OCI-M1 (cell line): ENCODE results near the gene HDHD5.

Experiments used
- DNase-seq: peaks from one replicate; lab custom pipeline; 2025; lab: John Stamatoyannopoulos, UW

Gene HDHD5

DNA sequence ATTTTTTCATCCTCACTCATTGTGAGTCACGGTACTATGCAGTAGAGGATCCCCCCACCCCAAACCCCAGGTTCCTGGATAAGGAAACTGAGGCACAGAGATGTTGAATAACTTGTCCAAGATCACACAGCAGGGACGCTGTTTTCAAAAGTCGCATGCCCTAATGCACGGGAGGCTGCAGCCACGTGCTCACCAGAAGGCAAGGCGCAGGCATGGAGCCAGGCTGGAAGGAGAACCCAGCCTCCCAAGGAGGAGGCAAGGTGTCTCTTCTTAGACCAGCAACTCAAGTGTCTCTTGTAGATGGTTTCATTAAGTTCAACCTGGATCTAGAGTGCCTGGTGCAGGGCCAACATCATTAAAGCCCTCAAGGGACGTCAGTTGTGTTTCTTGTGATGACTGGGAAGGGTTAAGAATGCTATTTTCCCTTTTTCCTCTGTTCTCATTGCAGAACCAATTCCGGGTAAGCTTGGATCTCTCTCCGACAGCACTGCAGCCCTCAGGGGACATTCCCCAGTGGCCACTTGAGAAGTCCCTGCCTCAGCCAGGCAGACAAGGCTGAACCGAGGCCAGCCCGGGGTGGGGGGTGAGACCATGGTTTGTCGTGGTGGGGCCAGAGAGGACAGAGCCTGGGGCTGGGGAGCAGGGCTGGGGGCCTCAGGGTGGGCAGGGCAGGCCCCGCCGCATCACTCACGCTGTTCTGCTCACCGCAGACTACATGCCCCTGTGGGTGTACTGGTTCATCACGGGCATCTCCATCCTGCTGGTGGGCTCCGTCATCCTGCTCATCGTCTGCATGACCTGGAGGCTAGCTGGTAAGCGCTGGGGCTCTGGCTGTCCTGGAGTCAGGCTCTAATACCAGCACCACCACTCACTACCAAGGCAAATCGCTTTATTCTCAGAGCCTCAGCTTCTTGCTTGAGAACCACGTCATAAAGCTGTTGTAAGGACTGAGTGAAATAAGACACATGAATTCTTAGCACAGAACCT lies 53.6 kb downstream of the HDHD5 start:
- no peak for DNase-seq

DNA sequence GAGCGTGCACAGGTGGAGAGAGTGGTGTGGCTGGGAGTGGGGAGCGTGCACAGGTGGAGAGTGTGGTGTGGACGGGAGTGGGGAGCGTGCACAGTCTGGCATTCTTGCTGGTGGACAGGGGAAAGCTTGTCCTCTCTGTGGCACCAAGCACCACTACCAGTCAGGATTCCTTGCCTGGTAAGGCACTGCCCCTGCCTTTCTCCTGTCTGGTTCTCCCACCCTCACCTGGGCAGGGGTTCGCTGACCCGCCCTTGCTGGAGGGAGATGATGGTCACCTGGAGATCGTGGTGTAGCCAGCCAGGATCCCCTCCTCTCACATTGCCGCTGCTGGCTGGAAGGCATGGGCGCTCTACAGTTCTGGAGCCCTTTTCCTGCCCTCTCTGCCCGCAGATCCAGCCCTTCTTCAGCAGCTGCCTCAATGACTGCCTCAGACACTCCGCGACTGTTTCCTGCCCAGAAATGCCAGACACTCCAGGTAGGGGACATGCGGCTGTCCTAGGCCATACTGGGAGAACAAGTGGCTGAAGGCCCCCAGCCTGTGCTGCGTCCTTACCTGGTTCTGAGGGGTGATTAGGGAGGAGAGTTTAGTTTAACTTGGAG lies 54.6 kb downstream of the HDHD5 start:
- DNase-seq = no peak

DNA sequence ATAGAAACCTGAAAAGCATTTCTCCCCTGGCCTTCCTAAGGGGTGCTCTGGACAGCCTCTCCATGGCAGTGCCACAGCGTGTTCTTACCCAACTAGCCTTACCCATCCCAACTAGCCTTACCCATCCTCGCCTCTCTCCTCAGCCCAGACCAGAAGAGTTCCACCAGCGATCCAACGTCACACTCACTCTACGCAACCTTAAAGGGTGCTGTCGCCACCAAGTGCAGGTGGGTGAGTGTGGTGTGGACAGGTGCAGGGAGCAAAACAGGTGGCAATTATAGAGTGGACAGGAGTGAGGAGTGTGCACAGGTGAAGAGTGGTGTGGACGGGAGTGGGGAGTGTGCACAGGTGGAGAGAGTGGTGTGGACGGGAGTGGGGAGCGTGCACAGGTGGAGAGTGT lies 55.7 kb downstream of the HDHD5 start:
- DNase-seq = no peak

DNA sequence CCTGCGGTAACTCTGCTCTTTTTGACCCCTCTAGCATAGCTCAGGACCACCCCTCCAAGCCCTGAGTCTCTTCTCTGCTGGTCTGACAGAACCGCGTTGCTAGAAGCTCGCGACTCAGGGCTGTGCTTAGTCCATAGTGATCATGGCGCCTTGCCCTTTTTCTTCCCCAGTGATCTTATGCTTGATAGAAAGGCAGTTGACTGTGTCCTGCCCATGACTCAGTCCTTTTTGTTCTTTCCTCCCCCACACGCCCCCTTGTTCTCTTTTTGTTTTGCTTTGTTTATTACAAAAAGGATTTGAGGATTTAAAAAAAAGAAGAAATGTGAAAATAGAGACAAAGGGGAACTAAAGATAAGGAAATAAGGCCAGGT lies 56.8 kb downstream of the HDHD5 start:
- DNase-seq = peak; percentile 60

DNA sequence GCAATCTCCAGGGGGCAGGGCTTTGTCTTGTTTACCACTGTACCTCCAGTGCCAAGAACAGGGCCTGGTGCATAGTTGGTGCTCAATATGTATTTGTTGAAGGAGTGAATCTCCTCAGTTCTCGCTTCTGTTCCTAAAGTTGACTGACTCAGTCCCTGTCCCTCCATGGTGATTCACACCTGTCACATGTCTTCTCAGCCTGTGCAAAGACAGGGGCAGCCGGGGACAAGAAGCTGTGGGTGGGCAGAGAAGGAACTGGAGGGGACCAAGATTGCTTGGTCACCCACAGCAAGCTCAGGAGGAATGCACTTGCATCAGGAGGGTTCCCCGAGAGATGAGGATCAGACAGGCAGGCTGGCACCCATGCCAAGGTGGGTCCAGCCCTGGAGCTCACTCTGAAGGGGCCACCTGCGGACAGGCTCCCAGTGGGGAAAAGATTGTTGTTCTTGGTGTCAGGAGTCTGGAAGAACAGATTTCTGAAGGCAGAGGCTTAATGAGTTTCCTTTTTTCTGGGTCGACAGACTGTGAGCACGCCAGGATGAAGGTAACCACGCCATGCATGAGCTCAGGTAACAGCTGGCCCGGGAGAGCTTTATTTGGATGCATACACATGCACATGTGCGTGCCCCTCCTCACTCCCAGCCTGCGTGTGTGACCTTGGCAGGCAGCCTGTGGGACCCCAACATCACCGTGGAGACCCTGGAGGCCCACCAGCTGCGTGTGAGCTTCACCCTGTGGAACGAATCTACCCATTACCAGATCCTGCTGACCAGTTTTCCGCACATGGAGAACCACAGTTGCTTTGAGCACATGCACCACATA lies 57.4 kb downstream of the HDHD5 start:
- DNase-seq = no peak

DNA sequence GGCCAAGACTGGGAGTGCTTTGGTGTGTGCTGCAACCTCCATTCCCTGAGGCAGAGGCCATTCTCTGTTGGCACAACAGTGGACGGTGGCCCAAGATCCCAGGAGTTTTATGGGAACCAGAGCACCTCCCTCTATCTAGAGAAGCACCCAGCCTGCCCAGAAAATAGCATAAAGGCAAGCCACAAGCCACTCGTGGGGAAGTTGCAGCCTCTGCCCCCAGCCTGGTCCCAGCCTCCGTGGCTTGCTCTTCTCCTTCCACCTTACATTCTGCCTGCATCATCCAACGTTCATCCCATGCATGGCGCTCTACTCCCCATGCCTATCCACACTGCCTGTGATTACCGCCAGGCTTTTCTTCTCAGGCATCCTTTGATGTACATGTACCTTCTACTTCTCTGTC lies 58.5 kb downstream of the HDHD5 start:
- no peak for DNase-seq

DNA sequence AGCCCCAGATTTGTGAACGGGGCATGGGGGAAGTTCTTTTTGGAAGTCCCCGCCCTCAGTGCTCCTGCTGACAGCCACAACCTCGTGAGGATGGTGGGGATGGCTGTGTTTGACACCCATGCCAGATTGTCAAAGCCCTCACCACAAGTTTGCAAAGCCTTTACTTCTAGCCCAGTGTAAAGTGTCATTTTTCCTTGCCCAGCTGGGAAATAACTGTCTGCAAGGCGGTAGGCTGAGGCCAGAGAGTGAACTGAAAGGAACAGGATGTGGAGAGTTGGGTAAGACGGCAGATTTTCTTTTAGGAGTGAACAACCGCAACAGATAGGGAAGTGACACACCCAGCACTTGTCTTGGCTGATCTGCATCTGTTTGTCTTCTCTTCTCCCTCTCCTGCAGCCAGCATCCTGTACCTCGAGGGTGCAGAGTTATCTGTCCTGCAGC lies 60.7 kb downstream of the HDHD5 start:
- peak; percentile 80 for DNase-seq

DNA sequence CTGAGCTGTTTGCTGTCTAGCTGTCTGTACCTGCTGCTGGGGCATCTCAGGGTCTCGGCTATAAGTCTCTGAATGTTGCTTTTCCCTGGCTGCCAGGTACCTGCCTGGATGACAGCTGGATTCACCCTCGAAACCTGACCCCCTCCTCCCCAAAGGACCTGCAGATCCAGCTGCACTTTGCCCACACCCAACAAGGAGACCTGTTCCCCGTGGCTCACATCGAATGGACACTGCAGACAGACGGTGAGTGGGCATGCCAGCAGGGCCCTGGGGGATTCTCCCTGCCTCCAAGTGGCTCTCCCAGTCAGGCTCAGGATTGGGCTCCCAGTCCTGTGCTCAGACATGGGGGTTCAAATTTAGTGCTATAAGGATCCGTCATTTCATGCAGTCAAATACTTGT lies 61.4 kb downstream of the HDHD5 start:
- no peak for DNase-seq

DNA sequence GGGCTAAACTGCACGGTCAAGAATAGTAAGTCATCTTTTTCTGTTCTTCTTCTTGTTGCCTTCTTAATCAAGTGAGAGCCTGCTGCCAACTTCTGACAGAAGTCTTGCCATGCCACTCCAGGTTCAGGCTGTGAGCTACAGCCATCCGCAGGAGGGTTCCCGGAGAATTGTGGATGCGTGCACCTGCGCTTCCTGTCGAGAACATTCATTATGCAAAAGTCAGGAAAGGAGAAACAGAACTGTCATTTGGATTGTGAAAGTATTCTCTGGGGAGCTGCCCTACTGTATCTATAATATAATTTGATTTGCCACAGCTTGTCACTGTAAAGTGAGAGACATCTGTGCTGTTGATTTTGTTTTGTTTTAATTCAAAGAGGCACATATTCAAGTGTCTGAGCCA lies 62.0 kb downstream of the HDHD5 start:
- DNase-seq = no peak

DNA sequence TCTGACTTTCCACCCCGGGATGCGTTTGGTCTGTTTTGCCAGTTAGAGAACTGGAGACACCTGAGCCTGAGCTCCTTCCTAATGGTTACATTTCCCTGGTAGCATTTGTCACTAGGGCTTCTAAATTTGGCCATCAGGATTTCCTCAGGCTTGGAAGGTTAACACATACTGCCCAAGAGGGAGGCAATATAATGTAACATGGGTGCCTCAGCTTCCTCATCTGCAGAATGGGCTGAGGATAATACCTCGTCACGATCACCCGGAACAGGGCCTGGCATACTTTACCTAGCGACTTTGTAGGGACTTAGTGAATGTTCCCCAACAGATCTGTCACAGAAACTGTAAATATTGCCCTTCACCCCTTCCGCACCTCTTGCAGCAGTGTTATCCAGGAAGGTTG lies 63.0 kb downstream of the HDHD5 start:
- DNase-seq = no peak

DNA sequence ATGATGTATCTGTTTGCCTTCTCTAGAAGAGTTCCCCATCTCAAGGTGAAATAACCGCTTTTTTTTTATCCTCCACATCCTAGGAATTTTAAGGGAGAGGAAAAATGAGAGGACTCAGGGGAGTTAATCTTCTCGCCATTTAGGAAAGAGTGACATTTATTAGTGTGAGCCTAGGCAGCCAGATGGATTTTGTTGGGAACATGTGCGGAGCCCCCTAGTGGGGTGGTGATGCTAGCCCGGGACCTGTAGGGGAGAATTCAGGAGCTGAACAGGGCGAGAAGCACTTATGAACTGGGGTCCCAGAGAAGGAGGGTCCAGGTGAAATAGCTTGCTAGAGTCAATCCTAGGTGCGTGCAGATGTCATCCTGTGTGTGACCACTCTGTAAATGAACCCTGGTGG lies 63.5 kb downstream of the HDHD5 start:
- no peak for DNase-seq

DNA sequence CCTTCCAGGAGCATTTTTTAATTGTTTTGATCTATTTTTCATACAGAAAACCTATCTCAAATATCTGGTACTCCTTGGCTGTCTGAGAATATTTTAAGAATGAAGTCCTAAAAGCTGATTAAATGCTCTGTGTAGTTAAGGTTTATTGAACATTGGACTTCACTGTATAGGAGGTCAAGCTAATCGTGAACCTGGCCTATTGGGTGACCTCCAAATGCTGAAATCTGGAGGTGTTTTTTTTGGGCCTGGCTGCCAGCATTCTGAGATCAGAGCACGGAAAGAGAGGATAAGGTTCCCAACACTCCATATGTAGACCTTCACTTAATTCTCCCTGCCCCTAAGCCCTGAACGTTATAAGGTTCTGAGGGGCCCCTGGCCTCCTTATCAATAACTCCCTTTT lies 66.0 kb downstream of the HDHD5 start:
- DNase-seq = no peak

DNA sequence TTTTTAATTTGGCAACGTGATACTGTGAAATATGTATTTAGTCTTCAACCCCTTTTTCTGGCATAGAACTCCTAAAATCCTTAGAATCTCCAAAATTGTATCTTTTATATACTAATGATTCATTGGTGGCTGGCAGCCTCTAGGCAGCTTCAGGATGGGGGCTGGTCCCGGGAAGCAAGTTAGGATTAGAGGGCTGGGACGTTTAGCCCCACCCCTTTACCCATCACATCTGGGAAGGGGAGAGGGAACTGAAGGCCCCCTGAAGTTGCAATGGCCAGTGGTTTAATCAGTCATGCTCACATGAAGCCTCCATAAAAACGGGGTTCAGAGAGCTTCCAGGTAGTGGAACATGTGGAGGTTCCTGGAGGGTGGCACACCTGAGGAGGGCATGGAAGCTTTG lies 67.2 kb downstream of the HDHD5 start:
- no peak for DNase-seq

DNA sequence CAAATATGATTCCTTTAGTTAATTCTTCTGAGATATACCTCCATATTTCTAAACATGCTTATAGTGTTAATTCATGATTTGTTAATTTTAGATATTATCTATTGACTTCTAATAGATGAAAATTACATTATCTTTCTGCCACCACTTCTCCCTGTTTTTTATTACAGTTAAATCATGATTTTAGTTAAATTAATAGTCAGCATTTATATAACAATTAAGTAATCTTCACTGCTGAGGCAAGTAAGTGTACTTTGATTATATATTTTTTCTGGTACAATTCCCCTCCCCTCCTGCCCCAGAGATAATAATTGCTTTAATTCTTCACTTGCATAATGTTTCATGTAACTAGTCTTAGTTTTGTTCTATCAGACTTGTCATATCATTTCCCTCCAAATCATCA lies 68.5 kb downstream of the HDHD5 start:
- DNase-seq = no peak
